ENCODE measurements around the gene SMYD1. TPM values are rescaled to one million over a fixed set of nuclear protein-coding genes. Genes with fewer than 3 reads are reported as not detected.

SMYD1 gene
- total RNA-seq, 1 experiment from 2014 or later: 1.6 TPM

- no peak for DNase-seq (ENCODE audit: low read depth)
Measured at GRCh38 chr2:88141952-88142351, 74.3 kb downstream of the SMYD1 start.

DNA sequence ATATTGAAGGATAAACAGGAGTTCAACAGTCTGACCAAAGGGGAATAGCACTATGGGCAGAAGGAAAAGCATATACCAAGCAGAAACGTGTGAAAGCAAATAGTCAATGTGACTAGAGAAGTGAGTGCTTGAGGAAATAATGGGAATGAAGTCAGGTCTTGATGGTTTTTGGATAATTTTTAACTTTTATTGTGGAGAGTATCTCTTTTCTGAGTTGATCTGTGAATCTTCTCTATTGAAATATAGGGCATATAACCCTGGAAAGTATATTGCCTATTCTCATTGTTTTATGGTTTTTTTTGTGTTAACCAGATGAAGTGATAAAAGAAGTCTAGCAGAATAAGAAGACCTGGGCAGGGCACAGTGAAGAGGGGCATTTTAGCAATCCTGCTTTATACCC lies 76.6 kb downstream of the SMYD1 start:
- DNase-seq (ENCODE audit: low read depth): no peak

DNA sequence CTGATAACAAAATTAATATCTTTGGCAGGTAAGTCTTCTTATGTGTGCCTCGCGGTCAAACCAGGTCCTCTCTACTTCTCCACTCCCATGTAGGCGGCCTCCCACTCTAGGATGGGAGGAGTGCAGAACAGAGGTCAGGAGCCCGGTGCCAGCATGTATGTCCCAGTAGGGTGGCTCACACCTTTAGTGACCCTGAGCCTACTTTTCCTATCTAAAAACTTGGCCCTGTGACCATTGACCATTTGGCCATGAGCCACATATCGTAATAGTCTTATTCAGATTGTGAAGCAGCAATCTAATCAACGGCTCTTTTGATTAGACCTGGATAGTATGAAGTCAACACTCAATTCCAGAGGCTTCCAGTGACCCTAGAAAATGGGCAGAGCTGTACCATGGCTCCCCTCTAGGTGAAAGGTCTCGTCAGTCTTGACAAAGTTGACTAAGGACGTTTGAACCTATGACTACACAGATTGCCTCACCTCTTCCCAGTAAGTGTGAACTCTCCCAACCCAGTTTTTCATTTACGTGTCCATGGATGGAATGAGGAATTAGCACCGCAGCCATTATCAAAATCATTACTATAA lies 77.4 kb downstream of the SMYD1 start:
- DNase-seq (ENCODE audit: low read depth): no peak

DNA sequence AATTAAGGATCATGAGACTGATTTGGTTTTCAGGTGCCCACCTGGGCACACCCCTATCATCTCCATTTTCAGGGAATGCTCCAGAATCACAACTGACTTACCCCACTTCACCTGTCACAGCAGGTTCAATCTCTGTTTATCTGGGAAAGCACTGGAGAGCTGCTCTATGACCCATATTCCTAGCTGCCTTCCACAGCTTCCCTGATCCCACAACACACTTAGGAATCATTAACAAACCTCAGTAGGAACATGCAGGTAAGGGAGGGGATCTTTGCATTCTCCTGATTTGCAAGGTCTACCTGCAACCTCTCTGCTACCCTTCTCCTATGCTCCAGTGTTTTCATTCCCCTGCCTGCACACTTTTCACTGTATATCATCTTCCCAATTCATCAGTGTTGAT lies 79.0 kb downstream of the SMYD1 start:
- DNase-seq (ENCODE audit: low read depth): no peak

GRCh38 chr2:88147145-88147544 lies 79.5 kb downstream of the SMYD1 start:
- no peak for DNase-seq (ENCODE audit: low read depth)

DNA sequence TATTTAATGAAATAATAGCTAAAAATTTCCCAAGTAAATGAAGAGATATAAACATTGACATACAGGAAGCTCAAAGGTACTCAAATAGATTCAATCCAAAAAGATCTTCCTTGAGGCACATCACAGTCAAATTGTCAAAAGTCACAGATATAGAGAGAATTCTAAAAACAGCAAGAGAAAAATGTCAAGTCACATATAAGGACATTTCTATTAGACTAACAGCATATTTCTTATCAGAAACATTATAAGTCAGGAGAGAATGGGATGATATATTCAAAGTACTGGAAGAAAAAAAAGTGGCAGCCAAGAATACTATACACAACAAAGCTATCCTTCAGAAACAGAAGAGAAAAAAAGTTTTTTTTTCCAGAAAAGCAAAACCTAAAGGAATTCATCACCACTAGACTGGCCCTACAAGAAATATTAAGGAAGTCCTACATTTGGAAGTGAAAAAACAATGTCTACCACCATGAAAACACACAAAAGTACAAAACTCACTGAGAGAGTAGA lies 81.4 kb downstream of the SMYD1 start:
- no peak for DNase-seq (ENCODE audit: low read depth)

DNA sequence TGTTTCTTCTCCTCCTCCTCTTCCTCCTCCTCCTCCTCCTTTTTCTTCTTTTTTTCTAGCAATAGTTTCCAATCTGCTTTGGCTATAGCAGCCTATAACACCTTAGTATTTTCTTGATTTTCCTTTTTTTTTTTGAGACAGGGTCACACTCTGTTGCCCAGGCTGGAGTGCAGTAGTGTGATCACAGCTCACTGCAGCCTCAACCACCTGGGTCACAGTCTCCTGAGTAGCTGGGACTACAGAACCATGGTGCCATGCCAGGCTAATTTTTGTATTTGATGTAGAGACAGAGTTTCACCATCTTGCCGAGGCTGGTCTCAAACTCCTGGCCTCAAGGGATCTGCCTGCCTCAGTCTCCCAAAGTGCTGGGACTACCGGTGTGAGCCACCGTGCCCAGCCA lies 91.9 kb downstream of the SMYD1 start:
- no peak for DNase-seq (ENCODE audit: low read depth)

GRCh38 chr2:88159955-88160415 lies 92.4 kb downstream of the SMYD1 start:
- DNase-seq (ENCODE audit: low read depth): peak; percentile 62

DNA sequence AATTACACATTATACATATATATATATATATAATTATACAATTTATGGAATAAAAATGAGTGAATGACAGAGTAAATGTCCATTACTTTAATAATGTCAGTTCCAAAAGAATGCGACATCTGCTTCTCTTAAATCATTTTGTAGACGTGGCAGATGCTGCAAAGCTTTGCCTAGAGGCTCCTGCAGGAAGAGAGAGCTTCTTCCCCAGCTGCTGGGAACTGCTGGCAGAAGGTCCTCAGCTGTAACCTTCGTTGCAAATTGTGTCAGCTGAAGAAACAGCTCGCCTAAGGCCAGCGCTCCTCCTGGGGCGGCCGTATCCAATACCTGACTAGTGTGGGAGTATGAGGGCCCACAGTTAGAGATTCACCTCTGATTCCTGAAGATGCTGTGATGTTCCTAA lies 92.9 kb downstream of the SMYD1 start:
- DNase-seq (ENCODE audit: low read depth): no peak

GRCh38 chr2:88161446-88162244 lies 94.0 kb downstream of the SMYD1 start:
- no peak for DNase-seq (ENCODE audit: low read depth)

Other genes starting within 250 kb of the SMYD1 start
- gene RGPD2, start 242.0 kb upstream of the SMYD1 start, total RNA-seq (2014; rRNA removed): 0.17 and 1.3 TPM in 2 replicates
- not detected in 2 replicates for gene RNU2-63P, start 51.3 kb upstream of the SMYD1 start, total RNA-seq (2014; rRNA removed)
- gene KRCC1, start 12.0 kb upstream of the SMYD1 start, total RNA-seq (2014; rRNA removed): 33.9 and 35.7 TPM in 2 replicates
- gene FABP1, start 60.2 kb downstream of the SMYD1 start, total RNA-seq (2014; rRNA removed): not detected in 2 replicates
- 3.5 and 6.1 TPM in 2 replicates for gene THNSL2, start 102.5 kb downstream of the SMYD1 start, total RNA-seq (2014; rRNA removed)